Measurements from ENCODE around the gene CFAP65. TPM values are rescaled to one million over a fixed set of nuclear protein-coding genes. Genes with fewer than 3 reads are reported as not detected.

CFAP65 gene
- total and polyA plus RNA-seq, 2 of the 13 experiments (the other 11 are each of a cell fraction or from before 2014, with no cell fraction given) = 0.05 TPM; not detected in 1

DNA sequence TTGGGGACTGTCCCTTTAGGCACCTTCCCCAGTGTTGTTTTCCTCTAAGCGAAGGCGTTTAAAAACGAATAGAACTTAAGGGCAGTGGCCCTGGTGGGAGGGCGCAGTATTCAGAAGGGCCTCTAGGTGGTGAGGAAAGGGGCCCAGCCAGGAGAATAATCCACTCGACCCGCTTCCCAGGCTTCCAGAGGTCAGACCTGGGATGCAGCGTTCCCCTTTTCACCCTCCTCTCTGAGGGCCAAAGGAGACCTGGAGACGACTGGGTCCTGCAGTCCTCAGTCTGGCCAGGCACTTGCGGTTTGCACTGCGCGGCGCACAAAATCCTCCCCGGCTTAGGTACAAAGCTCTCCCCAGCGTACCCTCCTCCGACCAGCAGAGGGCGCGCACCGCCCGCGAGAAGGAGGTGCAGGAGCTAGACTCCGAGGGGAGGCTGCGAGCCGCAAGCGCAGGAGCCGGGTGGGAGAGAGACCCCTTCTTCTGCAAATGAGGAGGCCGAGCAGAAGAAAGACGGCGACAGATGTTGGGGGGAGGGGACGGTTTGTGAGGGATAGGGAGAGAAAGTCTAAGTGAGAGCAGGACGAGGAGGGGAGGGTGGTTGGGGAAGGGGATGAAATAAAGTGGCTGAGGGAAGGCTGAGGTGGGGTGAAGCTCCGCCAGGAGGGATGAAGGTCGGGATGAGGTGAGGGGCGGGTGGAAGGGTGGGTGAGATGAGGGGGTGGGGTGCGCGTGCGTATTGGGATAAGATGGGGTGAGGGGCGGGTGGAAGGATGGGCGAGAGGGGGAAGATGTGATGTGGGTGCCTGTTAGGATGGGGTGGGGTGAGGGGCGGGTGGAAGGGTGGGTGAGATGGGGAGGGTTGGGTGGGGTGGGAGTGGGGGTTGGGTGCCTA lies 61.2 kb downstream of the CFAP65 start (continued):
- TF ChIP-seq ZNF512B (CRISPR knock-in tag; IDR thresholded peaks at IDR 0.05; ENCODE audit: borderline replicate concordance) (peak; percentile 82; the same call in 1 of the 2 replicates), ZNF790 (CRISPR knock-in tag; IDR thresholded peaks at IDR 0.05; ENCODE audit: borderline replicate concordance) (no peak), HINFP (CRISPR knock-in tag; IDR thresholded peaks at IDR 0.05; ENCODE audit: low read depth) (no peak), ZMYM3 (CRISPR knock-in tag; IDR thresholded peaks at IDR 0.05) (0 out of 2 replicates have a peak, but pooled peaks have one; percentile 27), ZBTB20 (CRISPR knock-in tag; IDR thresholded peaks at IDR 0.05; ENCODE audit: borderline replicate concordance, low read depth) (no peak), CBX2 (IDR thresholded peaks at IDR 0.05; ENCODE audit: low read depth, low read length) (no peak), CBX2 (CRISPR knock-in tag; IDR thresholded peaks at IDR 0.05; ENCODE audit: low read depth) (peak; percentile 80), ZNF143 (CRISPR knock-in tag; IDR thresholded peaks at IDR 0.05) (no peak), BCL3 (CRISPR knock-in tag; IDR thresholded peaks at IDR 0.05) (peak; percentile 56; the same call in 1 of the 2 replicates), HNF4G (IDR thresholded peaks at IDR 0.05; ENCODE audit: borderline replicate concordance, low read depth, low read length) (no peak), HNF4G (CRISPR knock-in tag; IDR thresholded peaks at IDR 0.05; ENCODE audit: borderline replicate concordance, low read depth) (peak; percentile 70; the same call in 1 of the 2 replicates)
- TF ChIP-seq, protein P1, sequence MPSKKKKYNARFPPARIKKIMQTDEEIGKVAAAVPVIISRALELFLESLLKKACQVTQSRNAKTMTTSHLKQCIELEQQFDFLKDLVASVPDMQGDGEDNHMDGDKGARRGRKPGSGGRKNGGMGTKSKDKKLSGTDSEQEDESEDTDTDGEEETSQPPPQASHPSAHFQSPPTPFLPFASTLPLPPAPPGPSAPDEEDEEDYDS (CRISPR knock-in tag; IDR thresholded peaks at IDR 0.05) = 0 out of 2 replicates have a peak, but pooled peaks have one; percentile 30
- TF ChIP-seq, protein P2, sequence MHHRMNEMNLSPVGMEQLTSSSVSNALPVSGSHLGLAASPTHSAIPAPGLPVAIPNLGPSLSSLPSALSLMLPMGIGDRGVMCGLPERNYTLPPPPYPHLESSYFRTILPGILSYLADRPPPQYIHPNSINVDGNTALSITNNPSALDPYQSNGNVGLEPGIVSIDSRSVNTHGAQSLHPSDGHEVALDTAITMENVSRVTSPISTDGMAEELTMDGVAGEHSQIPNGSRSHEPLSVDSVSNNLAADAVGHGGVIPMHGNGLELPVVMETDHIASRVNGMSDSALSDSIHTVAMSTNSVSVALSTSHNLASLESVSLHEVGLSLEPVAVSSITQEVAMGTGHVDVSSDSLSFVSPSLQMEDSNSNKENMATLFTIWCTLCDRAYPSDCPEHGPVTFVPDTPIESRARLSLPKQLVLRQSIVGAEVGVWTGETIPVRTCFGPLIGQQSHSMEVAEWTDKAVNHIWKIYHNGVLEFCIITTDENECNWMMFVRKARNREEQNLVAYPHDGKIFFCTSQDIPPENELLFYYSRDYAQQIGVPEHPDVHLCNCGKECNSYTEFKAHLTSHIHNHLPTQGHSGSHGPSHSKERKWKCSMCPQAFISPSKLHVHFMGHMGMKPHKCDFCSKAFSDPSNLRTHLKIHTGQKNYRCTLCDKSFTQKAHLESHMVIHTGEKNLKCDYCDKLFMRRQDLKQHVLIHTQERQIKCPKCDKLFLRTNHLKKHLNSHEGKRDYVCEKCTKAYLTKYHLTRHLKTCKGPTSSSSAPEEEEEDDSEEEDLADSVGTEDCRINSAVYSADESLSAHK (CRISPR knock-in tag; IDR thresholded peaks at IDR 0.05; ENCODE audit: borderline replicate concordance) = no peak
- TF ChIP-seq, protein P3, sequence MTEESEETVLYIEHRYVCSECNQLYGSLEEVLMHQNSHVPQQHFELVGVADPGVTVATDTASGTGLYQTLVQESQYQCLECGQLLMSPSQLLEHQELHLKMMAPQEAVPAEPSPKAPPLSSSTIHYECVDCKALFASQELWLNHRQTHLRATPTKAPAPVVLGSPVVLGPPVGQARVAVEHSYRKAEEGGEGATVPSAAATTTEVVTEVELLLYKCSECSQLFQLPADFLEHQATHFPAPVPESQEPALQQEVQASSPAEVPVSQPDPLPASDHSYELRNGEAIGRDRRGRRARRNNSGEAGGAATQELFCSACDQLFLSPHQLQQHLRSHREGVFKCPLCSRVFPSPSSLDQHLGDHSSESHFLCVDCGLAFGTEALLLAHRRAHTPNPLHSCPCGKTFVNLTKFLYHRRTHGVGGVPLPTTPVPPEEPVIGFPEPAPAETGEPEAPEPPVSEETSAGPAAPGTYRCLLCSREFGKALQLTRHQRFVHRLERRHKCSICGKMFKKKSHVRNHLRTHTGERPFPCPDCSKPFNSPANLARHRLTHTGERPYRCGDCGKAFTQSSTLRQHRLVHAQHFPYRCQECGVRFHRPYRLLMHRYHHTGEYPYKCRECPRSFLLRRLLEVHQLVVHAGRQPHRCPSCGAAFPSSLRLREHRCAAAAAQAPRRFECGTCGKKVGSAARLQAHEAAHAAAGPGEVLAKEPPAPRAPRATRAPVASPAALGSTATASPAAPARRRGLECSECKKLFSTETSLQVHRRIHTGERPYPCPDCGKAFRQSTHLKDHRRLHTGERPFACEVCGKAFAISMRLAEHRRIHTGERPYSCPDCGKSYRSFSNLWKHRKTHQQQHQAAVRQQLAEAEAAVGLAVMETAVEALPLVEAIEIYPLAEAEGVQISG (CRISPR knock-in tag; IDR thresholded peaks at IDR 0.05) = peak; percentile 73

Measured in HepG2 (cell line).